HT1080 (cell line): ENCODE data around the gene SMIM17. TPM values are rescaled to one million over a fixed set of nuclear protein-coding genes. Genes with fewer than 3 reads are reported as not detected.

Experiments used
- DNase-seq: peaks from one replicate; pipeline ENCODE4 v3.0.0-alpha.2; 2015; ENCODE audit warnings: low read depth
- polyA plus RNA-seq, 2 experiments: library from polyadenylated mRNA; depleted of rRNA; stranded (reverse); fragments of >200 nt; gene quantifications; 2 replicates each; pipeline ENCODE4 v1.2.3, GENCODE V29; 2015
- total RNA-seq: library from RNA; depleted of rRNA; stranded (reverse); fragments of >200 nt; shearing (Covaris generic); gene quantifications from 2 replicates; pipeline ENCODE4 v1.2.3, GENCODE V29; 2014; rRNA removed

SMIM17 gene
- not detected in 2 replicates for total RNA-seq
- not detected in 2 replicates for polyA plus RNA-seq (2015; cell fraction: cytosol; rRNA removed)
- polyA plus RNA-seq (2015; cell fraction: nucleus; rRNA removed), result not detected in 2 replicates

GRCh38 chr19:56642711-56643459 is at the start of gene SMIM17:
SMIM17 (plus strand) TSS chr19:56643159; CDS start chr19:56645668, 2,509 bp downstream.
- DNase-seq, result no peak

GRCh38 chr19:56594446-56594782 is 48.5 kb upstream of the SMIM17 start:
- no peak for DNase-seq

GRCh38 chr19:56594783-56595547 is 48.0 kb upstream of the SMIM17 start, which contains the start of gene ZNF71:
ZNF71 (plus strand) TSS chr19:56595302; CDS start chr19:56601559, 6,257 bp downstream.
- peak; percentile 65 for DNase-seq

- no peak for DNase-seq
These were observed 47.4 kb upstream of the SMIM17 start for GRCh38 chr19:56595548-56595899.

GRCh38 chr19:56596676-56597075 is 46.3 kb upstream of the SMIM17 start:
- no peak for DNase-seq

GRCh38 chr19:56597696-56598095 is 45.3 kb upstream of the SMIM17 start:
- DNase-seq, result no peak

- DNase-seq, result no peak
These were observed 41.6 kb upstream of the SMIM17 start for GRCh38 chr19:56601375-56601774.

- DNase-seq, result no peak
These were observed 39.1 kb upstream of the SMIM17 start for GRCh38 chr19:56603829-56604228.

- no peak for DNase-seq
These were observed 34.5 kb upstream of the SMIM17 start for GRCh38 chr19:56608274-56608964.

- DNase-seq, result no peak
These were observed 31.7 kb upstream of the SMIM17 start for GRCh38 chr19:56611288-56611687.

GRCh38 chr19:56612737-56613136 is 30.2 kb upstream of the SMIM17 start:
- no peak for DNase-seq

GRCh38 chr19:56613639-56614038 is 29.3 kb upstream of the SMIM17 start:
- no peak for DNase-seq

- no peak for DNase-seq
These were observed 25.4 kb upstream of the SMIM17 start for GRCh38 chr19:56617531-56617930.

GRCh38 chr19:56619121-56619520 is 23.8 kb upstream of the SMIM17 start:
- DNase-seq, result no peak

- DNase-seq, result no peak
These were observed 20.6 kb upstream of the SMIM17 start for GRCh38 chr19:56622374-56622773.

GRCh38 chr19:56623006-56623405 is 20.0 kb upstream of the SMIM17 start:
- no peak for DNase-seq

GRCh38 chr19:56625708-56626107 is 17.3 kb upstream of the SMIM17 start:
- DNase-seq, result no peak

- no peak for DNase-seq
These were observed 9.9 kb upstream of the SMIM17 start for GRCh38 chr19:56633021-56633420.

- DNase-seq, result peak; percentile 61
These were observed 4.9 kb upstream of the SMIM17 start for GRCh38 chr19:56637976-56638555.

GRCh38 chr19:56639217-56639616 is 3.7 kb upstream of the SMIM17 start:
- no peak for DNase-seq

GRCh38 chr19:56643460-56643955 is 549 bp downstream of the SMIM17 start:
- DNase-seq, result no peak
